H9 (cell line): ENCODE results near the gene PM20D2. TPM values are rescaled to one million over a fixed set of nuclear protein-coding genes. Genes with fewer than 3 reads are reported as not detected.

Source experiments
- DNase-seq: peaks from one replicate; pipeline ENCODE4 v3.0.0-alpha.2; 2017
- H2AFZ ChIP-seq: one replicate; pipeline ENCODE4 v1.6.1; 2013; ENCODE audit warnings: mild to moderate bottlenecking, low read length, control low read depth, moderate library complexity
- H2AK5ac ChIP-seq: 2 replicates; pipeline ENCODE4 v1.6.1; 2013; ENCODE audit warnings: low read length, control low read depth, mixed read lengths; ENCODE audit not compliant: insufficient read length
- H2BK120ac ChIP-seq: one replicate; pipeline ENCODE4 v1.6.1; 2013; ENCODE audit warnings: low read depth, mild to moderate bottlenecking, low read length, control low read depth, inconsistent platforms; ENCODE audit not compliant: poor library complexity, severe bottlenecking
- H2BK12ac ChIP-seq: 2 replicates; pipeline ENCODE4 v1.6.1; 2013; ENCODE audit warnings: low read length, control low read depth, mixed read lengths, low read depth; ENCODE audit not compliant: insufficient read length
- H2BK15ac ChIP-seq: 2 replicates; pipeline ENCODE4 v1.6.1; 2013; ENCODE audit warnings: low read depth, low read length, control low read depth
- H2BK20ac ChIP-seq: one replicate; pipeline ENCODE4 v1.6.1; 2013; ENCODE audit warnings: low read depth, mild to moderate bottlenecking, low read length, control low read depth, inconsistent platforms; ENCODE audit not compliant: poor library complexity, severe bottlenecking
- H2BK5ac ChIP-seq: 2 replicates; pipeline ENCODE4 v1.6.1; 2013; ENCODE audit warnings: low read length, control low read depth, mixed read lengths; ENCODE audit not compliant: insufficient read length
- H3K14ac ChIP-seq: 2 replicates; pipeline ENCODE4 v1.6.1; 2013; ENCODE audit warnings: low read length, control low read depth; ENCODE audit not compliant: insufficient read depth
- H3K18ac ChIP-seq: 2 replicates; pipeline ENCODE4 v1.6.1; 2013; ENCODE audit warnings: low read depth, mild to moderate bottlenecking, mixed read lengths, low read length, control low read depth; ENCODE audit not compliant: insufficient read length
- H3K23ac ChIP-seq: 2 replicates; pipeline ENCODE4 v1.6.1; 2013; ENCODE audit warnings: low read length, control low read depth, mixed read lengths, low read depth; ENCODE audit not compliant: insufficient read length
- H3K23me2 ChIP-seq: 2 replicates; pipeline ENCODE4 v1.6.1; 2013; ENCODE audit warnings: low read depth, mild to moderate bottlenecking, mixed read lengths, low read length, control low read depth; ENCODE audit not compliant: insufficient read length, poor library complexity, severe bottlenecking
- H3K27ac ChIP-seq: 2 replicates; pipeline ENCODE4 v1.5.1; 2013; ENCODE audit warnings: low read length, control low read depth, mixed read lengths, low read depth; ENCODE audit not compliant: insufficient read length
- H3K27me3 ChIP-seq: 2 replicates; pipeline ENCODE4 v1.6.1; 2013; ENCODE audit warnings: low read length, control low read depth, inconsistent platforms; ENCODE audit not compliant: insufficient read depth
- H3K4ac ChIP-seq: 2 replicates; pipeline ENCODE4 v1.6.1; 2013; ENCODE audit warnings: low read depth, mild to moderate bottlenecking, control low read depth, inconsistent platforms, low read length, moderate library complexity
- H3K4me1 ChIP-seq: 2 replicates; pipeline ENCODE4 v1.6.1; 2013; ENCODE audit warnings: low read length, control low read depth, inconsistent platforms; ENCODE audit not compliant: insufficient read depth
- H3K4me2 ChIP-seq: 2 replicates; pipeline ENCODE4 v1.6.1; 2013; ENCODE audit warnings: low read length, control low read depth, mixed read lengths; ENCODE audit not compliant: insufficient read length, insufficient read depth
- H3K56ac ChIP-seq: 2 replicates; pipeline ENCODE4 v1.6.1; 2013; ENCODE audit warnings: low read depth, mild to moderate bottlenecking, mixed read lengths, low read length, control low read depth; ENCODE audit not compliant: insufficient read length
- H3K79me1 ChIP-seq: 2 replicates; pipeline ENCODE4 v1.6.1; 2013; ENCODE audit warnings: low read depth, mild to moderate bottlenecking, moderate library complexity, low read length, control low read depth, inconsistent platforms; ENCODE audit not compliant: insufficient read depth, poor library complexity, severe bottlenecking
- H3K79me2 ChIP-seq: 2 replicates; pipeline ENCODE4 v1.6.1; 2013; ENCODE audit warnings: low read length, control low read depth, inconsistent platforms; ENCODE audit not compliant: insufficient read depth
- H3K9ac ChIP-seq: 2 replicates; pipeline ENCODE4 v1.6.1; 2013; ENCODE audit warnings: low read length, control low read depth, mixed read lengths; ENCODE audit not compliant: insufficient read length; ENCODE audit errors: extremely low read depth
- H3K9me3 ChIP-seq: one replicate; pipeline ENCODE4 v1.6.1; 2013; ENCODE audit warnings: low read depth, low read length, inconsistent platforms; ENCODE audit not compliant: control insufficient read depth
- H3T11ph ChIP-seq: one replicate; pipeline ENCODE4 v1.6.1; 2013; ENCODE audit warnings: mild to moderate bottlenecking, low read length, control low read depth, inconsistent platforms
- H4K20me1 ChIP-seq: one replicate; pipeline ENCODE4 v1.6.1; 2013; ENCODE audit not compliant: control insufficient read depth, insufficient read length, insufficient read depth
- H4K5ac ChIP-seq: 2 replicates; pipeline ENCODE4 v1.6.1; 2013; ENCODE audit warnings: low read depth, mild to moderate bottlenecking, mixed read lengths, low read length, control low read depth; ENCODE audit not compliant: insufficient read length
- H4K8ac ChIP-seq: replicated peaks from 2 replicates; pipeline ENCODE4 v1.6.1; 2013; ENCODE audit warnings: low read length, control low read depth, mixed read lengths, low read depth; ENCODE audit not compliant: insufficient read length
- H4K91ac ChIP-seq: 2 replicates; pipeline ENCODE4 v1.6.1; 2013; ENCODE audit warnings: low read depth, mild to moderate bottlenecking, moderate library complexity, mixed read lengths, low read length, control low read depth; ENCODE audit not compliant: insufficient read length
- H3K27ac Mint-ChIP-seq, 3 experiments: 2 replicates in 2 of 3; 3 replicates in 1 of 3; pipeline ENCODE4 v1.8.0; 2020 to 2021; ENCODE audit warnings: mixed read lengths in 3 of 3, mild to moderate bottlenecking in 1 of 3, moderate library complexity in 1 of 3
- H3K27me3 Mint-ChIP-seq: 2 replicates; pipeline ENCODE4 v1.8.0; 2021; ENCODE audit warnings: low read depth, mild to moderate bottlenecking, moderate library complexity, mixed read lengths
- H3K36me3 Mint-ChIP-seq, 3 experiments: 2 replicates in 2 of 3; 3 replicates in 1 of 3; pipeline ENCODE4 v1.8.0; 2020 to 2021; ENCODE audit warnings: low read depth in 3 of 3, mixed read lengths in 3 of 3; ENCODE audit not compliant: insufficient read depth in 1 of 3
- H3K4me1 Mint-ChIP-seq, 2 experiments: 2 replicates each; pipeline ENCODE4 v1.8.0; 2020; ENCODE audit warnings: mixed read lengths in 2 of 2
- H3K4me3 Mint-ChIP-seq, 2 experiments: 2 replicates in 1 of 2; 3 replicates in 1 of 2; pipeline ENCODE4 v1.8.0; 2020 to 2021; ENCODE audit warnings: mild to moderate bottlenecking in 2 of 2, mixed read lengths in 2 of 2, moderate library complexity in 1 of 2
- H3K9me3 Mint-ChIP-seq, 2 experiments: 2 replicates in 1 of 2; 3 replicates in 1 of 2; pipeline ENCODE4 v1.8.0; 2020; ENCODE audit warnings: mild to moderate bottlenecking in 2 of 2, mixed read lengths in 2 of 2, moderate library complexity in 1 of 2
- WGBS: extraction: QIAGEN DNeasy Blood & Tissue Kit; methylation state at CpG from one replicate; pipeline ENCODE4 v1.1.7; 2013; ENCODE audit warnings: missing lambda C conversion rate, low lambda C conversion rate, mixed read lengths; ENCODE audit not compliant: insufficient read length; ENCODE audit errors: extremely low coverage; 5-methylcytosine and 5-hydroxymethylcytosine counted together
- total RNA-seq: library from RNA; stranded (reverse); gene quantifications from 2 replicates; pipeline ENCODE4 v1.2.1, GENCODE V29; 2021
- TF ChIP-seq, protein P1 (sequence below): fragments of 200-600 bp; sonication (generic); conservative IDR thresholded peaks from 3 replicates; pipeline ENCODE4 v1.8.0; 2021; ENCODE audit warnings: antibody characterized with exemption, mild to moderate bottlenecking

PM20D2 gene
- total RNA-seq, 1 experiment from 2014 or later, result 8.3 TPM

DNA sequence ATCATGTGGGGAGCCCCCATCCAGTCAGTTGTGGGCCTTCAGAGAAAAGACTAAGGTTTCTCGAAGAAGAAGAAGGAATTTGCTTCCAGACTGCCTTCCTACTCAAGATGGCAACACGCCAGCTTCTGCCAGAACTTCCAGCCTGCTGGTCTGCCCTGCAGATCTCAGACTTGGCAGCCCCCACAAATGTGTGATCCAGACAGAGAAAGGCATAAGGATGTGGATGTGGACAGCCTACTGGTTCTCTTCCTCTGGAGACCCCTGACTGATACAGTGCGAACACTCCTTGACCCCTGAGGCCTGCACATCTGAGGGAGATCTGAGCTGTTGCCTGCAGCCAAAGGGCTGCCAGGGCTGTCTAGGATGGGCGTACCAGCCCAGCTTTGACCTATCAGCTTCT lies 62.7 kb downstream of the PM20D2 start:
- peaks cover 32 to 35% of the 10 kb centered on the region in 2 experiments for H3K4me1 Mint-ChIP-seq
- no CpG with 5 or more reads among the region's 4 CpGs for WGBS
- DNase-seq, result no peak

More for the DNA sequence above, 62.7 kb downstream of the PM20D2 start:
- Histone ChIP-seq H2BK5ac (no peak overlapping the region), H4K8ac (no peak overlapping the region), H2BK20ac (no peak overlapping the region), H3K4me1 (peaks cover 13% of the 10 kb centered on the region; the same call in 1 of the 2 replicates), H3K23me2 (no peaks in the 10 kb centered on the region), H4K20me1 (no peaks in the 10 kb centered on the region), H2BK15ac (no peak overlapping the region), H3K79me2 (no peaks in the 10 kb centered on the region), H2BK120ac (no peak overlapping the region), H3K79me1 (no peaks in the 10 kb centered on the region), H3K23ac (no peak overlapping the region), H3T11ph (no peak overlapping the region), H2AK5ac (no peak overlapping the region), H3K27ac (no peak overlapping the region), H3K4ac (no peak overlapping the region), H3K18ac (no peak overlapping the region), H4K91ac (no peak overlapping the region), H2AFZ (no peak overlapping the region), H3K56ac (no peak overlapping the region), H3K9me3 (no peaks in the 10 kb centered on the region), H3K4me2 (no peak overlapping the region), H2BK12ac (no peak overlapping the region), H3K27me3 (no peaks in the 10 kb centered on the region), H3K9ac (no peak overlapping the region), H4K5ac (no peak overlapping the region), H3K14ac (no peak overlapping the region)
- no peaks in the 10 kb centered on the region for H3K36me3 Mint-ChIP-seq
- no peak overlapping the region for H3K27ac Mint-ChIP-seq
- TF ChIP-seq, protein P1, sequence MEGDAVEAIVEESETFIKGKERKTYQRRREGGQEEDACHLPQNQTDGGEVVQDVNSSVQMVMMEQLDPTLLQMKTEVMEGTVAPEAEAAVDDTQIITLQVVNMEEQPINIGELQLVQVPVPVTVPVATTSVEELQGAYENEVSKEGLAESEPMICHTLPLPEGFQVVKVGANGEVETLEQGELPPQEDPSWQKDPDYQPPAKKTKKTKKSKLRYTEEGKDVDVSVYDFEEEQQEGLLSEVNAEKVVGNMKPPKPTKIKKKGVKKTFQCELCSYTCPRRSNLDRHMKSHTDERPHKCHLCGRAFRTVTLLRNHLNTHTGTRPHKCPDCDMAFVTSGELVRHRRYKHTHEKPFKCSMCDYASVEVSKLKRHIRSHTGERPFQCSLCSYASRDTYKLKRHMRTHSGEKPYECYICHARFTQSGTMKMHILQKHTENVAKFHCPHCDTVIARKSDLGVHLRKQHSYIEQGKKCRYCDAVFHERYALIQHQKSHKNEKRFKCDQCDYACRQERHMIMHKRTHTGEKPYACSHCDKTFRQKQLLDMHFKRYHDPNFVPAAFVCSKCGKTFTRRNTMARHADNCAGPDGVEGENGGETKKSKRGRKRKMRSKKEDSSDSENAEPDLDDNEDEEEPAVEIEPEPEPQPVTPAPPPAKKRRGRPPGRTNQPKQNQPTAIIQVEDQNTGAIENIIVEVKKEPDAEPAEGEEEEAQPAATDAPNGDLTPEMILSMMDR, result no peak
- no peak overlapping the region for H3K4me3 Mint-ChIP-seq
- H3K9me3 Mint-ChIP-seq, result no peaks in the 10 kb centered on the region; a peak in 1 of 5 replicates
- no peaks in the 10 kb centered on the region for H3K27me3 Mint-ChIP-seq
